BLaER1 (cell line): ENCODE results near the gene SALL3.

ENCODE experiments used
- H3K27ac ChIP-seq: shearing (Covaris generic); formaldehyde crosslinking; 2 replicates; pipeline ENCODE4 v1.8.1; 2022
- H3K27me3 ChIP-seq: shearing (Covaris generic); formaldehyde crosslinking; 2 replicates; pipeline ENCODE4 v1.8.1; 2022
- H3K36me3 ChIP-seq: shearing (Covaris generic); formaldehyde crosslinking; 2 replicates; pipeline ENCODE4 v1.8.1; 2022
- H3K4me1 ChIP-seq: shearing (Covaris generic); formaldehyde crosslinking; 2 replicates; pipeline ENCODE4 v1.8.1; 2022
- H3K4me2 ChIP-seq: shearing (Covaris generic); formaldehyde crosslinking; 2 replicates; pipeline ENCODE4 v1.8.1; 2022
- H3K4me3 ChIP-seq: shearing (Covaris generic); formaldehyde crosslinking; 2 replicates; pipeline ENCODE4 v1.8.1; 2022
- H3K9ac ChIP-seq: shearing (Covaris generic); formaldehyde crosslinking; 2 replicates; pipeline ENCODE4 v1.8.1; 2022
- H3K9me3 ChIP-seq: shearing (Covaris generic); formaldehyde crosslinking; 2 replicates; pipeline ENCODE4 v1.8.1; 2022
- H4K20me1 ChIP-seq: shearing (Covaris generic); formaldehyde crosslinking; 2 replicates; pipeline ENCODE4 v1.8.1; 2022
- Cebpa-rat ChIP-seq: shearing (Covaris generic); IDR thresholded peaks from 2 replicates; pipeline ENCODE4 v1.8.1; 2022

Gene SALL3

DNA sequence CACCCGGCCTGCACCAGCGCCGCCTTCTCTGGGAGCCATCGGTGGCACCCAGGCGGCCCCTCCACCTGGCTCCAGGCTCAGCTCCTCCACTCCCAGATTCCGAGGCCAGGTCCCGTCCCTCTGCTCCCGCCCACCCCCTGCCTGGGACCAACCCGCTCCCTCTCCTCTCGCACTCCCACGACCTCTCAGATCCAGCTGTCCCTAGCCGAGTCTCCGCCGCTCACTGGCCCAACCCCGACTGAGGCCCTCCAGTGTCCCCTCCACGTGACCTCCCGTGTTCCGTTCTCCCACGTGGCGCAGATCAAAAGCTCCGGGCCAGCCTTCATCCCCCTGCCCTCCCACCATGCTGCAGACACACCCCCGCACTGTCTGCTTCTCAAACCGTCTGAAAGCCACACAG, 14.4 kb upstream of the SALL3 start:
- Histone ChIP-seq H3K4me3 (no peak overlapping the region), H3K27ac (no peak overlapping the region), H3K9ac (no peak overlapping the region), H3K36me3 (no peaks in the 10 kb centered on the region), H3K4me1 (peaks cover 14% of the 10 kb centered on the region), H3K9me3 (0 out of 2 replicates have a peak, but pooled peaks cover 4% of the 10 kb centered on the region), H3K4me2 (no peak overlapping the region), H4K20me1 (no peaks in the 10 kb centered on the region), H3K27me3 (no peaks in the 10 kb centered on the region)
- TF ChIP-seq Cebpa-rat: no peak

DNA sequence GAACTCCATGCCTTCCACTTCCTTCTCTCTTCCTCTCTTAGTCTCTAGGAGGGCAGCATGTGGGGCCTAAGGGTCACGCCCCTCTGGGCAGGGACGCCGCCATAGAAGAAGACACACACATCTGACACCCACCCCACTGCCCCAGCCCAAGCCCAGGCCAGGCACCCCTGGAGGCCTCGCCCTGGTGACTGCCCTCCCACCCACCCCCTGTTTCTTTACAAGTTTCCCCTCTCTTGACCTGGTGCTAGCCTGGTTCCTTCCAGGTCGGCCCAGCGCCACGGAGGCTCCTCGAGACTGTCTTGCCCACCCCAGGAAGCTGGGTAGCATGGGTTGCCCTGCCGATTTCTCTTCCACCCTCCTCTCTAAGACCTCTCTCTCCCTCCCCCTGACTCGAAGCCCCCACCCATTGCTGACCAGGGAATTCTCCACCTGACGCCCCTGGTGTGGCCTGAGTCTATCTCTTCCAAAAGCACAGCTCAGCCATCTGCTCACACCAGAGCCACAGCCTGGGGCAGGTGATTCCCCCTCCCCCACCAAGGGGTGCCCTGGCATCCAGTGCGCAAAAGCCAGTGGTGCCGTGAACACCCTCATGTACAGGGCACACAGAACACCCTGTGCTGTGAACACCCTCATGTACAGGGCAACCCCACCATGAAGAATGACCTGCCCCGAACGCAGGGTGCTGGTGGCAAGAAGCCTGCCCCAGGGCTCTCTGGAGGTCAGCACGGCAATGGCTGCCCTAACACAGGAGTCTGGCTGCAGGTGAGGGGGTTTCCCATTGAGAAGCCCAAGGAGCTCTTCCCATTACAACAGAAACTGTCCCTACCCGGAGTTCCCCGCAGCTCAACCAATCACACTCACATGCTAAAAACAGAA, 13.5 kb upstream of the SALL3 start:
- H3K4me1 ChIP-seq: peaks cover 14% of the 10 kb centered on the region
- H4K20me1 ChIP-seq: no peaks in the 10 kb centered on the region
- H3K27ac ChIP-seq: no peak overlapping the region
- H3K27me3 ChIP-seq: no peaks in the 10 kb centered on the region
- 0 out of 2 replicates have a peak, but pooled peaks cover 4% of the 10 kb centered on the region for H3K9me3 ChIP-seq
- no peak overlapping the region for H3K9ac ChIP-seq
- H3K4me2 ChIP-seq: peak overlapping the region; percentile 55
- TF ChIP-seq Cebpa-rat: no peak
- H3K4me3 ChIP-seq: no peak overlapping the region
- no peaks in the 10 kb centered on the region for H3K36me3 ChIP-seq

DNA sequence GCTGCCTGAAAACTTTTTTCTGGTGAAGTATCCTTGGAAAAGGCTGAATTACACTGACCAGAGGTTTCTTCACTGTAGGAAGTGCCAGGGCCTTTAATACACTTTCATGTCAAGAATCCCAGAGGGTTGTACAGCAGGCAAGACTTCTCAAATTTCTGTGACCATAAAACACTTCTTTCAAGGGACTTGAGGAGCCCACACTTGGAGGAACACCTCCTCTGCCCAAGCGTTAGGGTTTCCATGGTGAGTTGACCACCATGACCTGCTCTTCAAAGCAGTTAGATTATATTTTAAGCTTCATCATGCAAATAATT, 12.9 kb upstream of the SALL3 start:
- TF ChIP-seq Cebpa-rat: no peak
- Histone ChIP-seq H3K4me2 (peak overlapping the region; percentile 55), H3K4me3 (no peak overlapping the region), H3K27ac (no peak overlapping the region), H3K4me1 (peaks cover 14% of the 10 kb centered on the region), H3K9me3 (0 out of 2 replicates have a peak, but pooled peaks cover 4% of the 10 kb centered on the region), H4K20me1 (no peaks in the 10 kb centered on the region), H3K27me3 (no peaks in the 10 kb centered on the region), H3K9ac (no peak overlapping the region), H3K36me3 (no peaks in the 10 kb centered on the region)

DNA sequence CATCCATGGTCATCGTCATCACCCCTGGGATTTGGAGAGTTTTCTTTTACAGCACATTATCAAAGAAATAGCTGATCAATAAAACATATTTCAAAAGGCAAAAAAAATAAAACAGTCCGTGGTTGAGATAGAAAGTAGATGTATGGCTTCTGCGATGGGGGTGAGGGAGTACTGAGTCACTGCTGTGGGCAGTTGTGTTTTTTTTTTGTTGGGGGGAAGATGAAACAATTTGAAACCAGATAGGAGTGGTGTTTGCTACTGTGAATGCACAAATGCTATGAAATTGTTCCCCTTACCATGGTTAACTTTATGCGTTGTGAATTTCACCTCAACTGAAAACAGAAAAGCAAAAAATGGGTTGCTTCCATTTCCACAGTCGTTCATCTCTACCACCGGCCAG, 11.9 kb upstream of the SALL3 start:
- no peak overlapping the region for H3K4me2 ChIP-seq

DNA sequence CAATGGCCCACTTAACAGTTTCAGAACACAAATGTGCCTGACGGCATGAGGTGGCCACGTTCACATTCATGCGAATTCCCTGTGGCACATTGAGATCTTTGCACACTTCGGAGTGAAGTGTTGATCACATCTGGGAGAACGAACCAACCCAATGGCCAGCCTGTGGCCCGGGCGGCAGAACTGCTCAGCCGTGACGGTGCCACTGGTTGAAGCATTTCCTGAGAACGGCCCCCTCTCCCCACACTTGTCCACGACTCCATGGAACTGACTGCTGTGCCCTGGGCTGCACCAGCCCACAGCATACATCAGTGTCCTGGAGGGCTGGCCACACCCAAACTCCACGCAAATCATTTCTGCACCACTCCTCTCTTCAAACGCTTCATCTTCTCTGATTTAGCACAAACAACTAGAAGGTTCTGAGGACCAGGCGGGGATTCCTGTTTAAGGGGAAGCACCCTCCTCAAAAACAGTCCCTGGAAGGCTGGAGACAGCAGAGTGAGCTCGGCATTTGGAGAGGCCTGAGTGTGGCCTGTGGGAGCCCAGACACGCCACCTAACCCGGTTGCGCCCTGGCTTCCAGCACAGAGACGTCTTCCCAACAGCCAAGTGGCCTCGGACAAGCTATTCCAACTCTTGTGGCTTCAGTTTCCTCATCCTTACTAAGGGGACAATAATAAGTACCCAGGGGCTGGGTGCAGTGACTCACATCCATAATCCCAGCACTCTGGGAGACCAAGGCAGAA, 9.9 kb upstream of the SALL3 start:
- no peak overlapping the region for H3K4me3 ChIP-seq
- no peak overlapping the region for H3K9ac ChIP-seq
- no peak for TF ChIP-seq Cebpa-rat
- H3K27me3 ChIP-seq: peaks cover 11% of the 10 kb centered on the region
- peaks cover 14% of the 10 kb centered on the region for H3K4me1 ChIP-seq
- no peaks in the 10 kb centered on the region for H3K36me3 ChIP-seq
- H3K27ac ChIP-seq: no peak overlapping the region
- no peak overlapping the region for H3K4me2 ChIP-seq
- H3K9me3 ChIP-seq: peaks cover 25% of the 10 kb centered on the region
- H4K20me1 ChIP-seq: no peaks in the 10 kb centered on the region

More for the DNA sequence above, 11.9 kb upstream of the SALL3 start:
- Histone ChIP-seq H3K9me3 (peaks cover 8% of the 10 kb centered on the region; the same call in 1 of the 2 replicates), H3K27me3 (no peaks in the 10 kb centered on the region), H3K27ac (no peak overlapping the region), H3K9ac (no peak overlapping the region), H3K36me3 (no peaks in the 10 kb centered on the region), H3K4me1 (peaks cover 14% of the 10 kb centered on the region), H4K20me1 (no peaks in the 10 kb centered on the region), H3K4me3 (no peak overlapping the region)
- no peak for TF ChIP-seq Cebpa-rat

DNA sequence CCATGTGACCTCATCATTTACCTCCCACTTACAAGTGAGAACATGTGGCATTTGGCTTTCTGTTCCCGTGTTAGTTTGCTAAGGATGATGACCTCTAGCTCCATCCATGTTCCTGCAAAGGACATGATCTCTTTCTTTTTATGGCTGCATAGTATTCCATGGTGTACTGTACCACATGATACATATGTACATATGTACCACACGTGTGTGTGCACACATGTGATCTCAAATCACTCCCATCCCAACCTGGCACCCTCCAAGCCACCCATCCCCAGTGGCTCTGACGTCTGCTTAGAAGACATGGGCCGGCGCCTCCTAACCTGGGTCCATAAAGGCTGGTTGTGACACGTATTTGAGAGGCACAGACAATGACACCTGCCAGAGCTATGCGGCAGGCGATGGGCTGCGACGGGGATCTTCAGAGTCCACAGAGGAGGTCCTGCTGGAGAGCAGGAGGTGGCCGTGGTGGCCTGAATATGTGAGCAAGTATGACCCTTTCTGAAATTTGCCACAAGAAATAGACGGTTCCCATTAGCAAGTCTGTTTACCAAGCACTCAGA, 8.8 kb upstream of the SALL3 start:
- Histone ChIP-seq H3K27me3 (peaks cover 22% of the 10 kb centered on the region), H3K4me1 (peaks cover 14% of the 10 kb centered on the region), H3K9me3 (peaks cover 30% of the 10 kb centered on the region), H3K27ac (no peak overlapping the region), H3K36me3 (no peaks in the 10 kb centered on the region), H3K4me2 (no peak overlapping the region), H3K4me3 (no peak overlapping the region), H4K20me1 (no peaks in the 10 kb centered on the region), H3K9ac (no peak overlapping the region)
- no peak for TF ChIP-seq Cebpa-rat

DNA sequence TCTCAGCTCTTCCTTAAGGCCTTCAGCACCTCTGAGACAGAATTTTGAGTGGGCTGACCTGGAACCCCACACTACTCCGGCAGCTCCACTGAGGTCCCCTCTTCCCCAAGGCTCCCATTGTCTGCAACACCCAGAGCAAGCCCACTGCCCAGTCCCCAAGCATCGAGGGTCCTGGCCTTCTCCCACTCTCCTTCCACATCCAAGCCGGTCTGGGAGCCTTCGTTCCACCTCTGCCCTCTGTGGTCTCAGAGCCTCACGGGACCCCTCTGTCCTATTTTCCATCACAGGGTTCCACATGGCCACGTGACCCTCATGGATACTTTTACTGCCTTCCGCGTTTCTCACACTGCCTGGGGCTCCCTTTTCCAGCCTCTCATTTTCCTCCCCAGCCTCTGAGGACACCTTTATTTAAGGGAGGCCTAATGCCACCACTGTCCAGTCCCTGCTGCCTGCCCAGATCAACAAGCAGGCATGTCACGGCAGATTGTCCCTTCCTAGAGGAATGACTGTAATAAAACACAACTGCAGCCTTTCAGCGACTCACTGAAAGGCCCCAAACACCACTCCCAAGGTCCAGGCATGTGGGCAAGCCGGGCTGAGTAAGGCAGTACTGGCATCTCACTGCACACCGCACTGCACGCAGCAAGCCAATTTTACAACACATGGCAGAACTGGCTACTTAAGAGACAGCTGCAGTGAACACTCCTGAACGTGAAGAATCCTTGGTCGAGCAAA, 7.9 kb upstream of the SALL3 start:
- Histone ChIP-seq H4K20me1 (no peaks in the 10 kb centered on the region), H3K4me2 (no peak overlapping the region), H3K9ac (no peak overlapping the region), H3K4me1 (peaks cover 7% of the 10 kb centered on the region), H3K9me3 (peaks cover 38% of the 10 kb centered on the region), H3K4me3 (no peak overlapping the region), H3K36me3 (no peaks in the 10 kb centered on the region), H3K27ac (no peak overlapping the region), H3K27me3 (peaks cover 30% of the 10 kb centered on the region)
- TF ChIP-seq Cebpa-rat: no peak

DNA sequence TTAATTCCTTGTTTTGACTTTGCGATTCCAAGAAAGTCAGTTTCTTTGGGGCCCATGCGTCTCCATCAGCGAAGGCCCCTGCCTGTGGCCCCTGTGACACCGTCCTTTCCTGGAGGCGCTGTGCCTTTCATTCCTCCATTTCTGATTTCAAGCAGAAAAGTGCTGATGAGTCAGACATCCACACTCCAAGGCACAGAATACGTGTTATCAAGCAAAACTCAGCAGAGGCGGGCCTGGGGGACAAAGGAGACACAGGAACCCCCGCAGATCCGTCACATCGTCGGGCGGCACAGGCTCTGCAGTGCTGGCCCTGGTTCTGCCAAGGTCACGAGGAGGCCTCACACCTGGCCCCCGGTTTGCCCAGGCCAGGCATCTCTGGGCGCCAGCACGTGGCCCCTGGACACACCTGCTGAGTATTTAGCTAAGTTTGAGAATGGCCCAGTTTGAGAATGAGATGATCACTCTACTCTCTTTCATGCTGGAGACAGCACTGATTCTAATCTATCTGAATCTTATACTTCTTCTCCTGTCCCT, 7.2 kb upstream of the SALL3 start:
- Histone ChIP-seq H3K9me3 (peaks cover 46% of the 10 kb centered on the region), H3K4me2 (no peak overlapping the region)

DNA sequence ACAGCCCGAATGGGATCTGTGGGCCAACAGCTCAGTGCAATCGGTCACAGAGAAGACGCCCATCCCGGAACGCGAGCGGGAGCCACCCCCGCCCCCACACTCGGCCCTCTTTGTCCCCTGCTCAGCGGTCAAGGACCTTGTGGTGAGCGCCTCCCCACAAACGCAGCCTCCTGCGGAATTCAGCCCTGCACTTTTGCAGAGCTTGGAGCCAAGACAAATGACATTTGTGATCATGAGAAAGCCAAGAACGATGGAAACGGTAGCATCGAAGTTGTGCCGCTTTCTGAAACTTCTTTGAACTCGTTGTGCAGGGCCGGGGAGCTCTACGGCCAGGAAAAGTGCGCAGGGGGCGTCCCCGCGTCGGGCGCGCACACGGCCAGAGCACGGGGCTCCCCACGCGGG, 6.7 kb upstream of the SALL3 start:
- Histone ChIP-seq H3K9me3 (peaks cover 51% of the 10 kb centered on the region), H3K27ac (no peak overlapping the region), H3K4me2 (no peak overlapping the region), H3K9ac (no peak overlapping the region), H4K20me1 (no peaks in the 10 kb centered on the region), H3K36me3 (no peaks in the 10 kb centered on the region), H3K4me1 (no peaks in the 10 kb centered on the region), H3K27me3 (peaks cover 43% of the 10 kb centered on the region), H3K4me3 (no peak overlapping the region)
- TF ChIP-seq Cebpa-rat: no peak

More for the DNA sequence above, 7.2 kb upstream of the SALL3 start:
- Histone ChIP-seq H3K27me3 (peaks cover 38% of the 10 kb centered on the region), H3K4me3 (no peak overlapping the region), H3K9ac (no peak overlapping the region), H3K4me1 (no peaks in the 10 kb centered on the region), H3K36me3 (no peaks in the 10 kb centered on the region), H4K20me1 (no peaks in the 10 kb centered on the region), H3K27ac (no peak overlapping the region)
- no peak for TF ChIP-seq Cebpa-rat
